Measurements from ENCODE around the gene SLC11A2. TPM values are rescaled to one million over a fixed set of nuclear protein-coding genes. Genes with fewer than 3 reads are reported as not detected.

The SLC11A2 gene
- total and polyA plus RNA-seq, 9 of the 15 experiments (the other 6 are each of a cell fraction or from before 2014, with no cell fraction given) = 21.1 to 54.0 (median 32.9) TPM

- TF ChIP-seq SP1 (CRISPR knock-in tag; IDR thresholded peaks at IDR 0.05) (no peak), ZNF239 (CRISPR knock-in tag; IDR thresholded peaks at IDR 0.05) (no peak; the same call in 1 of the 2 replicates), HNRNPUL1 (IDR thresholded peaks at IDR 0.05; ENCODE audit: low read length) (no peak), NFATC3 (IDR thresholded peaks at IDR 0.05) (no peak), POLR2AphosphoS5 (IDR thresholded peaks at IDR 0.05; ENCODE audit: control insufficient read depth, insufficient read depth, low read depth, low read length) (peak; percentile 86; the same call in 1 of the 2 replicates), TRIM28 (IDR thresholded peaks at IDR 0.05) (no peak), CEBPZ (IDR thresholded peaks at IDR 0.05; ENCODE audit: borderline replicate concordance, low read depth, low read length) (no peak), PRDM10 (IDR thresholded peaks at IDR 0.05; ENCODE audit: partially characterized antibody) (peak; percentile 76), ZC3H4 (CRISPR knock-in tag; IDR thresholded peaks at IDR 0.05; ENCODE audit: borderline replicate concordance) (no peak), IRF2 (CRISPR knock-in tag; IDR thresholded peaks at IDR 0.05) (no peak), DACH1 (IDR thresholded peaks at IDR 0.05; ENCODE audit: partially characterized antibody) (peak; percentile 95), HDAC2 (IDR thresholded peaks at IDR 0.05) (peak; percentile 87), SRSF3 (IDR thresholded peaks at IDR 0.05; ENCODE audit: insufficient read depth, low read length) (no peak), SREBF1 (IDR thresholded peaks at IDR 0.05; ENCODE audit: borderline replicate concordance, low read depth, low read length) (no peak), CLOCK (CRISPR knock-in tag; IDR thresholded peaks at IDR 0.05; ENCODE audit: borderline replicate concordance) (no peak), KDM1A (IDR thresholded peaks at IDR 0.05) (peak; percentile 60 to 63), DLX4 (CRISPR knock-in tag; IDR thresholded peaks at IDR 0.05) (no peak), ZBTB9 (CRISPR knock-in tag; IDR thresholded peaks at IDR 0.05) (no peak)
Measured at GRCh38 chr12:51021694-51022093, 4.5 kb downstream of the SLC11A2 start (continued).
